NCI-H1436 (cell line): ENCODE data around the gene RUSC1.
"Not testable (repeated sequence)": the region's sequence is repeated elsewhere in the genome, so short reads cannot be mapped to it uniquely, and the experiment has no call there.

Source experiments
- DNase-seq: peaks from one replicate; lab custom pipeline; 2025; lab: John Stamatoyannopoulos, UW

The RUSC1 gene

GRCh38 chr1:155322953-155323728 lies 2.4 kb downstream of the RUSC1 start:
- peak; percentile 77 for DNase-seq

- peak; percentile 69 for DNase-seq
Measured at GRCh38 chr1:155323729-155324036, 3.0 kb downstream of the RUSC1 start.

- peak; percentile 91 for DNase-seq
Measured at GRCh38 chr1:155324037-155324716, 3.5 kb downstream of the RUSC1 start.

- no peak for DNase-seq
Measured at GRCh38 chr1:155324717-155325602, 4.3 kb downstream of the RUSC1 start.

- no peak for DNase-seq
Measured at GRCh38 chr1:155325603-155325893, 4.9 kb downstream of the RUSC1 start.

GRCh38 chr1:155326020-155326526 lies 5.4 kb downstream of the RUSC1 start:
- DNase-seq, result no peak

GRCh38 chr1:155326631-155327037 lies 5.9 kb downstream of the RUSC1 start:
- no peak for DNase-seq

- no peak for DNase-seq
Measured at GRCh38 chr1:155327981-155328380, 7.3 kb downstream of the RUSC1 start.

GRCh38 chr1:155328856-155329255 lies 8.2 kb downstream of the RUSC1 start:
- DNase-seq, result not testable (repeated sequence)

- DNase-seq, result no peak
Measured at GRCh38 chr1:155329980-155330598, 9.4 kb downstream of the RUSC1 start.

GRCh38 chr1:155334962-155335361 lies 14.3 kb downstream of the RUSC1 start:
- no peak for DNase-seq

GRCh38 chr1:155339515-155340097 lies 18.9 kb downstream of the RUSC1 start:
- no peak for DNase-seq

GRCh38 chr1:155342842-155343241 lies 22.1 kb downstream of the RUSC1 start:
- no peak for DNase-seq

- no peak for DNase-seq
Measured at GRCh38 chr1:155352631-155353030, 31.9 kb downstream of the RUSC1 start.

GRCh38 chr1:155360051-155360450 lies 39.4 kb downstream of the RUSC1 start:
- DNase-seq, result no peak

- no peak for DNase-seq
Measured at GRCh38 chr1:155379180-155379579, 58.5 kb downstream of the RUSC1 start.

- peak; percentile 29 for DNase-seq
Measured at GRCh38 chr1:155379631-155380090, 59.0 kb downstream of the RUSC1 start.
